CD4-positive, alpha-beta memory T cell (primary cell): ENCODE measurements around the gene BFSP1. TPM values are rescaled to one million over a fixed set of nuclear protein-coding genes. Genes with fewer than 3 reads are reported as not detected.

Source experiments
- CTCF ChIA-PET: fragments of 350-600 bp; sonication (Branson Sonifier 250); formaldehyde crosslinking; loops from one replicate; lab custom pipeline; 2021; ENCODE audit warnings: inconsistent platforms; ENCODE audit not compliant: partially characterized antibody; lab: Charles Lee
- POLR2A ChIA-PET: fragments of 350-600 bp; sonication (Branson Sonifier 250); formaldehyde crosslinking; loops from one replicate; lab custom pipeline; 2021; ENCODE audit not compliant: partially characterized antibody; lab: Charles Lee
- DNase-seq, 5 donors: peaks; one replicate each; pipeline versions ENCODE4 v3.0.0 to v3.0.0-alpha.2; 2020 to 2022; ENCODE audit warnings: mixed read lengths in 1 of 5
- H3K27ac ChIP-seq: one replicate; pipeline ENCODE4 v1.7.0; 2013; ENCODE audit warnings: low read depth, low read length
- H3K27me3 ChIP-seq: 2 replicates; pipeline ENCODE4 v1.7.0; 2013; ENCODE audit warnings: mild to moderate bottlenecking, low read length, moderate library complexity; ENCODE audit not compliant: insufficient read depth
- H3K36me3 ChIP-seq: 2 replicates; pipeline ENCODE4 v1.7.0; 2013; ENCODE audit warnings: mild to moderate bottlenecking, low read length, moderate library complexity; ENCODE audit not compliant: insufficient read depth
- H3K4me1 ChIP-seq: 2 replicates; pipeline ENCODE4 v1.7.0; 2013; ENCODE audit warnings: mild to moderate bottlenecking, low read length, moderate library complexity; ENCODE audit not compliant: insufficient read depth
- H3K4me3 ChIP-seq, 2 donors: one replicate each; pipeline ENCODE4 v1.7.0; 2013; ENCODE audit warnings: low read length in 2 of 2, mild to moderate bottlenecking in 1 of 2
- H3K9me3 ChIP-seq, 2 donors: one replicate each; pipeline ENCODE4 v1.7.0; 2013; ENCODE audit warnings: low read length in 2 of 2, control low read depth in 1 of 2; ENCODE audit not compliant: control insufficient read depth in 1 of 2
- H3K27ac Mint-ChIP-seq, 7 donors: one replicate each; pipeline ENCODE4 v1.8.0; 2020 to 2021; ENCODE audit warnings: mixed read lengths in 7 of 7, mild to moderate bottlenecking in 6 of 7, inconsistent platforms in 3 of 7, moderate library complexity in 3 of 7
- H3K27me3 Mint-ChIP-seq, 2 donors: one replicate each; pipeline ENCODE4 v1.8.0; 2020 to 2021; ENCODE audit warnings: mixed read lengths in 2 of 2
- H3K36me3 Mint-ChIP-seq, 2 donors: one replicate each; pipeline ENCODE4 v1.8.0; 2020 to 2021; ENCODE audit warnings: mixed read lengths in 2 of 2, inconsistent platforms in 1 of 2, mild to moderate bottlenecking in 1 of 2
- H3K4me1 Mint-ChIP-seq, 4 donors: one replicate each; pipeline ENCODE4 v1.8.0; 2020 to 2021; ENCODE audit warnings: mixed read lengths in 4 of 4, mild to moderate bottlenecking in 1 of 4
- H3K4me3 Mint-ChIP-seq, 8 donors: one replicate each; pipeline ENCODE4 v1.8.0; 2020 to 2021; ENCODE audit warnings: mixed read lengths in 8 of 8, mild to moderate bottlenecking in 7 of 8, moderate library complexity in 6 of 8, inconsistent platforms in 3 of 8
- H3K9me3 Mint-ChIP-seq, 8 donors: one replicate each; pipeline ENCODE4 v1.8.0; 2020 to 2021; ENCODE audit warnings: mixed read lengths in 8 of 8, mild to moderate bottlenecking in 5 of 8, inconsistent platforms in 3 of 8, moderate library complexity in 1 of 8
- intact Hi-C: fragments of 100-400 bp; cut with micrococcal nuclease; formaldehyde crosslinking; loops from one replicate; pipeline ENCODE4 v1.15.1; 2023
- polyA plus RNA-seq, 2 donors: library from polyadenylated mRNA; unstranded; fragments of 300-500 nt; fragmentation: Illumina TruSeq; gene quantifications; one replicate each; pipeline ENCODE4 v1.2.3, GENCODE V29; 2021
- total RNA-seq, 2 experiments: library from RNA; stranded (reverse); gene quantifications; one replicate each; pipeline ENCODE4 v1.2.3, GENCODE V29; 2021

Gene BFSP1
- total and polyA plus RNA-seq, 4 experiments from 2014 or later, result 0.21 to 0.96 (median 0.91) TPM

DNA sequence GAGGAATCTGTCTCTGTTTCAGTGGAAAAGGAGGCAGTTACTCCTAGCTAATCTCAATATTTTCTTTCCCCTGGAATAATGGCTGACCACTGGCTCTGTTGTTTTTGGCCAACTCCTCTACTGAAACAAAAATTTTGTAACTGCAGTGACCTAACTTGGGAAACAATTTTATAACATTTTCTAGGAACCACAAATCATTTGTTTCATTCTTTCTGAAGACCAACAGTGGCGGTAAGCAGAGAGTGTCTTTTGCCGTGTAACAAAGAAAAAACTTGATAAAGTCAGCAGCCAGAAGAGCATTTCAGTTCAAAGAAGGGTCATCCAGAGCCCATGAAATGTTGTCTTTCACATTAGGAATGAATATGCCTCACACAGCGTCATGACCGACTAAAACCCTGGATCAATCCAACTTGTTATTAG lies 11.8 kb upstream of the BFSP1 start:
- H3K4me3 Mint-ChIP-seq, result no peak overlapping the region
- intact Hi-C loops, result no loop called here
- Histone ChIP-seq H3K9me3 (no peaks in the 10 kb centered on the region), H3K27me3 (peaks cover 6% of the 10 kb centered on the region), H3K27ac (no peak overlapping the region), H3K4me3 (no peak overlapping the region), H3K36me3 (no peaks in the 10 kb centered on the region), H3K4me1 (no peaks in the 10 kb centered on the region)
- ChIA-PET CTCF (interaction anchor here (0.7 to 0.9 kb wide), 3 partner anchors 60 to 461 kb away, joined by 3 read pairs; no protein-coding TSS in a partner anchor), POLR2A (no interaction called here)
- H3K27me3 Mint-ChIP-seq, result peaks cover 16 to 18% of the 10 kb centered on the region in 2 donors
- no peak for DNase-seq
- no peaks in the 10 kb centered on the region for H3K4me1 Mint-ChIP-seq
- no peaks in the 10 kb centered on the region for H3K9me3 Mint-ChIP-seq
- H3K36me3 Mint-ChIP-seq, result no peaks in the 10 kb centered on the region
- H3K27ac Mint-ChIP-seq, result no peak overlapping the region

DNA sequence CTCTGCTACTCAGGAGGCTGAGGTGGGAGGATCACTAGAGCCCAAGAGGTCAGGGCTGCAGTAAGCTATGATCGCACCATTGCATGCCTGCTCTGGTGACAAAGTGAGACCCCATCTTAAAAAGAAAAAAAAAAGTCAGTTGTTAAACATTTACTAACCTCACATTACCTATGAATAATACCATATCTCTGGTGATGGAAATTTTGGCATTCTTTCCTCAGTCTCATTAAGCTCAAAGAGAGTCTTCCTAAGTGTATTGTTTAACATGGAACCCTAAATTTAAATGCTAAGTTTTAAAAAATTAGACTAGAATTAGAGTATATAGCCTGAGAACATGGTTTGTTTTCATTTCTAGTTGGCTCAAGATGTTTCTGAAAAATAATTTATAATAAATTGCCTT lies 11.3 kb upstream of the BFSP1 start:
- ChIA-PET CTCF (interaction anchor here (0.7 to 0.9 kb wide), 2 partner anchors 38 to 63 kb away, joined by 3 to 4 read pairs; no protein-coding TSS in a partner anchor), POLR2A (no interaction called here)
- H3K36me3 Mint-ChIP-seq, result no peaks in the 10 kb centered on the region
- DNase-seq, result no peak
- no peak overlapping the region for H3K27ac Mint-ChIP-seq
- H3K4me1 Mint-ChIP-seq, result no peaks in the 10 kb centered on the region
- intact Hi-C loops, result no loop called here
- Histone ChIP-seq H3K27ac (no peak overlapping the region), H3K4me3 (no peak overlapping the region), H3K9me3 (no peaks in the 10 kb centered on the region), H3K36me3 (no peaks in the 10 kb centered on the region), H3K4me1 (no peaks in the 10 kb centered on the region), H3K27me3 (peaks cover 6% of the 10 kb centered on the region)
- H3K4me3 Mint-ChIP-seq, result no peak overlapping the region
- H3K27me3 Mint-ChIP-seq, result peaks cover 19% of the 10 kb centered on the region in 2 donors
- no peaks in the 10 kb centered on the region for H3K9me3 Mint-ChIP-seq

DNA sequence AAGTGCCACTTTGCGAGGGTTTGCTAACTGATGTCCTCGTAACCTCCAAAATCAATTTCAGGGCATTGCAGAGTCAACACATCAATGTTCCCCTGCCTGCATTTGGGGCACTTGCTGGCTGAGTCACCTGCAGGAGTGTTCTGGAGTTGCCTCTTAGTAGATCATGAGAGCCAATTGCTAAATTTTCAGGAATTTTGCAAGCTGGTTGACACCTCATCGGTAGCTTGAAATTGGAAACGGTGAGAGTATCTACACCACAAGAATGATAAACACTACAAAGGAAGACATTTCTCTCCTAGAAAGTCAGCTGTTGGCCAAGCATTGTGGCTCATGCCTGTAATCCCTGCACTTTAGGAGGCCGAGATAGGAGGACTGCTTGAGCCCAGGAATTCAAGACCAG lies 10.8 kb upstream of the BFSP1 start:
- Mint-ChIP-seq H3K27me3 (peaks cover 19 to 21% of the 10 kb centered on the region in 2 donors), H3K9me3 (no peaks in the 10 kb centered on the region), H3K4me1 (peaks cover under 1 to 3% (median 2%) of the 10 kb centered on the region in 4 donors), H3K36me3 (no peaks in the 10 kb centered on the region), H3K4me3 (no peak overlapping the region), H3K27ac (no peak overlapping the region)
- Histone ChIP-seq H3K27ac (no peak overlapping the region), H3K36me3 (no peaks in the 10 kb centered on the region), H3K4me3 (no peak overlapping the region), H3K9me3 (no peaks in the 10 kb centered on the region), H3K4me1 (no peaks in the 10 kb centered on the region), H3K27me3 (peaks cover 6% of the 10 kb centered on the region)
- ChIA-PET POLR2A (no interaction called here), CTCF (interaction anchor here (0.7 to 3.3 kb wide), 4 partner anchors 28 to 62 kb away, joined by 3 to 14 read pairs (median 5); partner anchors contain the start of gene DSTN)
- no peak for DNase-seq
- intact Hi-C loops, result no loop called here

DNA sequence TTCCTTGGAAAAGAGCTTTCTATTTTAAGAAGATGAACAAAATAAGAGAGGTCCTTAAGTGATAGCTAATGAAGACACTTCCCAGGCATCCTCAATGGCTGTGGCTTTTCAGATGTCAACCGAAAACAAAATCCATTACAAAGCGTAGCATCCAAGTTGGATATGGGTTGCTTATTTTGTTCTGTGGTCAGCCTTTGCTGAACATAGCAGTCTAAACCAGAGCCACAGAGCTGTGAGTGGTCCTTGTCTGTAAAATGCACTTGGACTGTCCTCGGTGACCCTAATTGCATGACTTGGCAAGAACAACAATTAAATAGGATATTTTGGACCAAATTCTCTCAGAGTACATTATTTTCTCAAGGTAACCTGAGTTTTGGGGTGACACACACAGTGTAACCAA lies 10.4 kb upstream of the BFSP1 start:
- peaks cover 4 to 7% (median 5%) of the 10 kb centered on the region in 4 donors for H3K4me1 Mint-ChIP-seq
- H3K4me3 ChIP-seq, result no peak overlapping the region
- DNase-seq, result no peak
- H3K4me1 ChIP-seq, result no peaks in the 10 kb centered on the region
- H3K27me3 ChIP-seq, result peaks cover 6% of the 10 kb centered on the region
- H3K9me3 ChIP-seq, result no peaks in the 10 kb centered on the region
- H3K27ac Mint-ChIP-seq, result no peak overlapping the region
- H3K27me3 Mint-ChIP-seq, result peaks cover 19 to 22% of the 10 kb centered on the region in 2 donors
- H3K27ac ChIP-seq, result no peak overlapping the region
- intact Hi-C loops, result no loop called here
- ChIA-PET POLR2A (no interaction called here), CTCF (interaction anchor here (1.3 to 3.3 kb wide), 3 partner anchors 29 to 109 kb away, joined by 4 to 14 read pairs (median 6); partner anchors contain the start of gene DSTN)
- no peaks in the 10 kb centered on the region for H3K9me3 Mint-ChIP-seq
- H3K36me3 ChIP-seq, result no peaks in the 10 kb centered on the region
- H3K36me3 Mint-ChIP-seq, result no peaks in the 10 kb centered on the region
- no peak overlapping the region for H3K4me3 Mint-ChIP-seq

DNA sequence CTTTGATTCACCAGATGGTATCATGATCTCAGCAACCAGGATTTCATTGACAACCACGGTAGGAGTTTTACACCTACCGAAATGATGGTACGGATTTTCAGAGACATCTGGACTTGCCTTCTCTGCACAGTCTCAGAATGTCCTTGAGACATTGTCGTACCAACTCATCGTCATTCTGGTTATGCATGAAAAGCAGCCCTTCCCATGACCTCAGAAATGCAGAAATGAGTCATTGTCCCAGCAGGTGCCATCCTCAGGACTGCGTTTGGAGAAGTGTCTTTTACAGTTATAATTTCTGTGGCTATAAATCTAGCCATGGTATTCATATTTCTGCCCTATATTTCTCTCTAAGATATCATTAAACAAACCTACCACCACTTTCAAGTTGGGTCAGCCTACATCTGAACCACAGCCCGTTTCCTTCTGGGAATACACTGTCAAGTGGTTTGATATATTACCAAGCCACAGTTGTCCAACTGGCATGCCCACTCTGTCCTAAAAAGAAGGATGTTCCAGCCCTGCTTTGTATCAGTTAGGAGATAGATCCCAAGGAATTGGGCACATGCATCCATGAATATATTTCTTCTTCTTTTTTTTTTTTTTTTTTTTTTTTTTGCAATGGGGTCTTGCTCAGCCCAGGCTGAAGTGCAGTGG lies 7.5 kb upstream of the BFSP1 start:
- no peak overlapping the region for H3K4me3 Mint-ChIP-seq
- ChIA-PET CTCF (interaction anchor here (0.6 to 3.3 kb wide), 5 partner anchors 34 to 457 kb away, joined by 3 to 14 read pairs (median 4); no protein-coding TSS in a partner anchor), POLR2A (no interaction called here)
- peaks cover 16 to 20% of the 10 kb centered on the region in 2 donors for H3K27me3 Mint-ChIP-seq
- intact Hi-C loops, result no loop called here
- no peak overlapping the region for H3K27ac Mint-ChIP-seq
- Histone ChIP-seq H3K36me3 (no peaks in the 10 kb centered on the region), H3K4me1 (peaks cover 2% of the 10 kb centered on the region), H3K27ac (no peak overlapping the region), H3K27me3 (no peaks in the 10 kb centered on the region), H3K4me3 (no peak overlapping the region), H3K9me3 (no peaks in the 10 kb centered on the region)
- DNase-seq, result no peak
- no peaks in the 10 kb centered on the region for H3K9me3 Mint-ChIP-seq
- H3K4me1 Mint-ChIP-seq, result peaks cover 7 to 12% (median 10%) of the 10 kb centered on the region in 4 donors
- no peaks in the 10 kb centered on the region for H3K36me3 Mint-ChIP-seq

DNA sequence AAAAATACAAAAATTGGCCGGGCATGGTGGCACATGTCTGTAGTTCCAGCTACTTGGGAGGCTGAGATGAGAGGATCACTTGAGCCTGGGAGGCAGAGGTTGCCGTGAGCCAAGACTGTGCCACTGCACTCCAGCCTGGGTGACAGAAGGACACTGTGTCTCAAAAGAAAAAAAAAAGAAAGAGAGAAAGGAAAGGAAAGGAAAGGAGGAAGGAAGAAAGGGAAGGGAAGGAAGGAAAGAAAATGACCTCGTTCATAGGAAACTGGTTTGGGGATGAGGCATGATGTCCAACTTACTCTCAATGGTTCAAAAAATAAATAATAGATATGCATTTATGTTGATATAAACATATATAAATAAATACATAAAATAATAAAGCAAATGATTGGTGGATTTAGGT lies 6.8 kb upstream of the BFSP1 start:
- peaks cover 10 to 18% (median 14%) of the 10 kb centered on the region in 4 donors for H3K4me1 Mint-ChIP-seq

DNA sequence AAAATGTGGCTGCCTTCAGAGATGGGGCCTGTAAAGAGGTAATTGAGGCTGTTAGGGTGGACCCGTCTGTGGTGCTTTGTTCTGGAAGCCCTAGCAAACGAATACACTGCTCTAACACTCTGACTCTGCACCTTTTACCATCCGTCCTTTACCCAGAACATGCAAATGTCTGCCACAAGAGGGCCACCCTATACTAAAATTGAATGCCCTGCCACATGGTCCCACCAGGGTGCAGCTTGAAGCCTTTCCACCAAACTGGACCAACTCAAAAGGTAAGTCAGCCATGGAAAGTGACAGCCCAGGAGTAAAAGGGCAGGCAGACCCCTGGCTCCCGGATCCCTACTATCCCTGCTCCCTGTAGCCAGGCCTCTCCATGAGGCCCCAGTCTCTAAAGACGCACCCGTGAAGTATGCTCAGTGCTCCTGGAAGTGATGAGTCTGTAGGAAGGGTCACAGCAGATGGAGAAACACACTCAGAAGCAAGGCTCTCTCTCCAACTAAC lies 5.8 kb upstream of the BFSP1 start:
- DNase-seq, result peak; percentile 64 to 76 (median 70)
- intact Hi-C loops, result loop anchor here (1.0 to 2.0 kb wide), 6 partner anchors 32 to 459 kb away; partner anchors contain the start of gene RRBP1

More for the DNA sequence above, 6.8 kb upstream of the BFSP1 start:
- no peak for DNase-seq
- Mint-ChIP-seq H3K4me3 (no peak overlapping the region), H3K27me3 (peaks cover 16 to 20% of the 10 kb centered on the region in 2 donors), H3K36me3 (no peaks in the 10 kb centered on the region), H3K9me3 (no peaks in the 10 kb centered on the region), H3K27ac (no peak overlapping the region)
- Histone ChIP-seq H3K36me3 (no peaks in the 10 kb centered on the region), H3K9me3 (no peaks in the 10 kb centered on the region), H3K27me3 (no peaks in the 10 kb centered on the region), H3K4me3 (no peak overlapping the region), H3K4me1 (peaks cover 8% of the 10 kb centered on the region), H3K27ac (no peak overlapping the region)
- intact Hi-C loops, result loop anchor here (1.0 to 2.0 kb wide), 6 partner anchors 33 to 458 kb away; partner anchors contain the start of gene RRBP1
- POLR2A ChIA-PET, result no interaction called here
- CTCF ChIA-PET, result interaction anchor here (1.7 to 2.1 kb wide), 3 partner anchors 75 to 360 kb away, joined by 7 to 8 read pairs (median 7); partner anchors contain the start of gene RRBP1

More for the DNA sequence above, 5.8 kb upstream of the BFSP1 start:
- H3K27ac ChIP-seq, result no peak overlapping the region
- H3K36me3 Mint-ChIP-seq, result no peaks in the 10 kb centered on the region
- no peaks in the 10 kb centered on the region for H3K9me3 Mint-ChIP-seq
- H3K27ac Mint-ChIP-seq, result no peak overlapping the region
- POLR2A ChIA-PET, result interaction anchor here (1.0 kb wide), 1 partner anchor 145 kb away, joined by 3 read pairs; the partner anchor contains the start of gene RRBP1
- no peaks in the 10 kb centered on the region for H3K36me3 ChIP-seq
- CTCF ChIA-PET, result interaction anchor here (0.8 to 3.0 kb wide), 16 partner anchors 26 to 402 kb away, joined by 3 to 26 read pairs (median 6); partner anchors contain the start of genes DSTN and RRBP1
- H3K27me3 Mint-ChIP-seq, result peaks cover 16 to 20% of the 10 kb centered on the region in 2 donors
- H3K4me1 ChIP-seq, result peaks cover 8% of the 10 kb centered on the region
- H3K27me3 ChIP-seq, result no peaks in the 10 kb centered on the region
- no peak overlapping the region for H3K4me3 Mint-ChIP-seq
- no peak overlapping the region for H3K4me3 ChIP-seq
- no peaks in the 10 kb centered on the region for H3K9me3 ChIP-seq
- peaks cover 10 to 18% (median 15%) of the 10 kb centered on the region in 4 donors for H3K4me1 Mint-ChIP-seq
